ENCODE data around the gene STRIP1. TPM values are rescaled to one million over a fixed set of nuclear protein-coding genes. Genes with fewer than 3 reads are reported as not detected.

The STRIP1 gene
- total RNA-seq, 2 donors from 2014 or later, result 14.6 to 19.1 TPM

DNA sequence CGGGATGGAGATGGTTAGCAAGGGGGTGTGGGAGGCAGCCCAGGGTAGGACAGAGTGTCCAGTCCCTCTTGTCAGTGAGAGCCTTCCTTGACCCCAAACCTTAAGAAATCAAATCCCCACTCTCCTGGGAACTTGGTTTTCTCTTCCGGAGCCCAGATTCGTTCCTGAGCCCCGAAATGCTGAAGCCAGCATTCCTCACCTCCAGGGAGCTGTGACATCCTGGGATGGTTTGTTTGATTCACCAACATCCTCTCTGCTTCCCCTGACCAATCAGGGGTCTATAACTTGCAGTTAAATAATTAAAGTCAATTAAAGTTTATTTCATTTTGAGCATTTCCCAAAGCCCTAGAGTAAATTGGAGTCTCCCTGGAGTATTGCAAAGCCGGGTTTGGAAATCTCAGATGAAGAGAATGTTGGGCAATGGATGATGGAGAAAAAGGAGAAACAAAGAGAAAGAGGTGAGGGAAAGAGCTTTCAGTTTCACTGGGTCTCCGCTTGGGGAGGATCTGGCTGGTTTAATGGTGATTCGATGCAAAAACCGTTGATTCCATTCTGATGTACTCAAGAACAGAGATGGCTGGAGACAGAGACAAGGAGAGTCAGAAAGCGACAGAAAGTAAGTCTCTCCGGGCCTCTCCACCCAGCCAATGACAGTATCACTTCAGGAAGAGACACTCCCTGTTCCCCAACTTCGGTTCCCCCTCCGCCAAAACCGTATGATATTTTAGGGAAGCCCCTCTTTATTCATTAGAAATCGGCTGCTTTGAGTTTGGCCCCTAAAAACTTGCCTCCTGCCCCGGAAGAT lies 48.8 kb downstream of the STRIP1 start:
- Histone ChIP-seq H3K36me3 (no peaks in the 10 kb centered on the region), H3K4me3 (peak overlapping the region; percentile 48 to 71), H3K4me1 (peaks cover 0 to 17% of the 10 kb centered on the region in 2 donors), H3K27ac (peak overlapping the region; percentile 66 to 71), H3K27me3 (no peaks in the 10 kb centered on the region), H3K9me3 (no peaks in the 10 kb centered on the region)
- no peak for DNase-seq (ENCODE audit: low spot score)
- no peak for TF ChIP-seq CTCF (IDR thresholded peaks at IDR 0.05)

- H3K27me3 ChIP-seq, result no peaks in the 10 kb centered on the region
- peaks cover 0 to 17% of the 10 kb centered on the region in 2 donors for H3K4me1 ChIP-seq
- H3K9me3 ChIP-seq, result no peaks in the 10 kb centered on the region
- DNase-seq (ENCODE audit: low spot score), result no peak
- peak overlapping the region; percentile 48 to 71 for H3K4me3 ChIP-seq
- no peak for TF ChIP-seq CTCF (IDR thresholded peaks at IDR 0.05)
- H3K36me3 ChIP-seq, result no peaks in the 10 kb centered on the region
- H3K27ac ChIP-seq, result peak overlapping the region; percentile 66 to 71
Observed at GRCh38 chr1:110083866-110084226, 49.4 kb downstream of the STRIP1 start.

- Histone ChIP-seq H3K36me3 (no peaks in the 10 kb centered on the region), H3K4me1 (peaks cover 0 to 17% of the 10 kb centered on the region in 2 donors), H3K9me3 (no peaks in the 10 kb centered on the region), H3K27ac (peak overlapping the region; percentile 66 to 71), H3K4me3 (peak overlapping the region; percentile 48 to 71), H3K27me3 (no peaks in the 10 kb centered on the region)
- TF ChIP-seq CTCF (IDR thresholded peaks at IDR 0.05), result peak in 1 of 2 donors; percentile 18
- DNase-seq (ENCODE audit: low spot score), result peak; percentile 59
Observed at GRCh38 chr1:110084227-110085078, 50.0 kb downstream of the STRIP1 start.

DNA sequence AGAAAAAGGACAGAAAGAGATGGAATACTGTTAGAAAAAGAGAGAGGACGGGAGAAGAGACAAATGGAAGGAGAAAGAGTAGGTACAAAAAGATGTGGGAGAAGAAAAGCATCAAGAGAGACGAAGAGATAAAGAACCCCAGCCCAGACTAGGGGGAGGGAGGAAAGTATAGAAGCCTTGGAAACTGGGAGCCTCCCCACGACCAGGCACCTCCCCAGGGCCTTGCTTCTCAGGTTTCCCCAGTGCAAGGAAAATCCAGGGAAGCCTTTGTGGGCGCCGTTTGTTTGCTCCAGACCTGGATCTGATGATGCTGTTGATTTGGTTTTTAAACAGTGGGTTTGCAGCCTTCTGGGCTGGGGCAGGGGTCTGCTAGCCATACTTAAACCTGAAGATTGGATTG lies 51.2 kb downstream of the STRIP1 start:
- Histone ChIP-seq H3K4me3 (no peak overlapping the region), H3K36me3 (no peaks in the 10 kb centered on the region), H3K27ac (no peak overlapping the region), H3K4me1 (peaks cover 0 to 17% of the 10 kb centered on the region in 2 donors), H3K27me3 (no peaks in the 10 kb centered on the region), H3K9me3 (no peaks in the 10 kb centered on the region)
- no peak for DNase-seq (ENCODE audit: low spot score)
- TF ChIP-seq CTCF (IDR thresholded peaks at IDR 0.05), result no peak

GRCh38 chr1:110086961-110087360 lies 52.5 kb downstream of the STRIP1 start:
- H3K27me3 ChIP-seq, result no peaks in the 10 kb centered on the region
- TF ChIP-seq CTCF (IDR thresholded peaks at IDR 0.05), result no peak
- H3K27ac ChIP-seq, result no peak overlapping the region
- no peaks in the 10 kb centered on the region for H3K9me3 ChIP-seq
- DNase-seq (ENCODE audit: low spot score), result no peak
- H3K36me3 ChIP-seq, result no peaks in the 10 kb centered on the region
- no peak overlapping the region for H3K4me3 ChIP-seq
- peaks cover 0 to 17% of the 10 kb centered on the region in 2 donors for H3K4me1 ChIP-seq
